Activated T-cell treated with anti-CD3 and anti-CD28 coated beads, Interleukin-2, amount 50 U/mL, for 24 hours (primary cell): ENCODE data around the gene EVI2B.
"Not testable (repeated sequence)": the region's sequence is repeated elsewhere in the genome, so short reads cannot be mapped to it uniquely, and the experiment has no call there.

ENCODE experiments used
- DNase-seq: peaks from one replicate; pipeline ENCODE4 v3.0.0-alpha.2; 2020
- H3K27ac Mint-ChIP-seq: 2 replicates; pipeline ENCODE4 v1.8.0; 2020; ENCODE audit warnings: mild to moderate bottlenecking, mixed read lengths
- H3K27me3 Mint-ChIP-seq: 2 replicates; pipeline ENCODE4 v1.8.0; 2020; ENCODE audit warnings: mixed read lengths
- H3K36me3 Mint-ChIP-seq: 2 replicates; pipeline ENCODE4 v1.8.0; 2020; ENCODE audit warnings: low read depth, mixed read lengths
- H3K4me1 Mint-ChIP-seq: 2 replicates; pipeline ENCODE4 v1.8.0; 2020; ENCODE audit warnings: low read depth, mixed read lengths
- H3K4me3 Mint-ChIP-seq: 2 replicates; pipeline ENCODE4 v1.8.0; 2020; ENCODE audit warnings: mild to moderate bottlenecking, moderate library complexity, mixed read lengths
- H3K9me3 Mint-ChIP-seq: 2 replicates; pipeline ENCODE4 v1.8.0; 2020; ENCODE audit warnings: mixed read lengths

Gene EVI2B

DNA sequence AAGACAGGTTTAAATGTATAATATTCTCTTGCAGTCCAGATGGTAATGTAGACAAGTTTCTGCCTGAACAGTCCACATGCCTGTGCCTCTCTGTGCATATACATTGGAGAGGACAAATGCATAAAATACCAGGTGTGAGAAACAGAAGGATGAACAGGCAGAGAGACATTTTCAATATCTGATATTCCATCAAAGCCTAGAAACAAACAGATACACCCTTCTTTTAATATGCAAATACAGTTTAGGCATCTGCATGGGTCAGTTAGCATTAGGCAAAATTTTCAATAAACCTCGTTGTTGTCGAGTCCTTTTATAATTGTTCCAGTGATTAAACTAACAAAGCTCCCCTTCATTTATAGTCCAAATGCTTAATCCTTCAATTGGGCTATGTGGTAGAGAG is 17.7 kb downstream of the EVI2B start:
- Mint-ChIP-seq H3K4me3 (no peak overlapping the region), H3K4me1 (peaks cover 19% of the 10 kb centered on the region), H3K27ac (no peak overlapping the region), H3K27me3 (no peaks in the 10 kb centered on the region), H3K9me3 (no peaks in the 10 kb centered on the region), H3K36me3 (no peaks in the 10 kb centered on the region)
- no peak for DNase-seq

DNA sequence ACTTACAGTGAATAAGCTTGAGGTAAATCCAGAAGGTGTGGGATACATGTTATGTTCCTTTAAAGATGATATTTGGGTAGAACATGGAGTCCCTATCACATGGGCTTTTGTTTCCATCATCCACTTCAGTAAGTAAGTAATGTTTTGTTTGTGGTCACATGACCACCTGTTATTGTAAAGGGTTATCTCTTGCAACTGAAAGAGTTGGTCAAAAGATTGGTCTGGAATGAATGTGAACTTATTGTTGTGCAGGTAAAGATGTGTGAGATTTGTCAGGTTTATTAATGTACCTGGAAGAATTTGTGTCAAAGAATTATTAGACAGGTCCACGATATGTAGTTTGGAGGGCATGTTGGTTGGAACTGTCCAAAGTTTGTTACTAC is 18.4 kb downstream of the EVI2B start:
- Mint-ChIP-seq H3K36me3 (no peaks in the 10 kb centered on the region), H3K4me3 (no peak overlapping the region), H3K27ac (no peak overlapping the region), H3K9me3 (no peaks in the 10 kb centered on the region), H3K4me1 (peaks cover 14% of the 10 kb centered on the region), H3K27me3 (no peaks in the 10 kb centered on the region)
- no peak for DNase-seq

DNA sequence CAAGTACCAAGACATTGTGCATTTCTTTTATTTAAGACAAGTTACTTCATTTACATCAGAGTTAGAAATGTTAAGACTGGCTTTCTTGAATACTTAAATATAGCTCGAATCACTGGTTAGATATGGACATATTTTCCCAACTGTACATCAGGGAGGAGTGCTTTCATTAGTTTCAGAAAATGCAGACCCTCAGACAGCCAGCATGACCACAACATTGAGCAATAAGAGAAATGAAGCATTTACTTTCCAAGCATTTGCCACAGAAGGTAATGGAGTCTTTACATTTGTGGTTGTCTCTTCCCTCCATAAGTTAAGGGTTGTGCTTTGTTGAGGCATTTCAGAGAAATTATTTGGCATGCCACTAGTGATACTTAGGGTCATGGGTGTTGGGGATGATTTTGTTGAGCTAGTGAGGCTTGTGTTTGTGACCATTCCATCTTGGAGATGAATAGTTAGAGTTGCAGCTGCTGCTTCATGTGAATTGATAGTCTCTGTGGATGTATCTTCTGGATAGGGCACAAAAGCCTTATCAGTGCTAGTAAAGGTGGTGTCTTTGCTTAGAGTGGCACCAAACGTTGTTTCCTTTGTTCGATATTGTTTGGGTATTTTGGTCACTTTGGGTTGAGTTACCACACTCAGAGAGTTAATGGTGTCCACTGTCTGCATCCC is 18.9 kb downstream of the EVI2B start:
- Mint-ChIP-seq H3K27ac (peak overlapping the region; percentile 49), H3K4me1 (peaks cover 14% of the 10 kb centered on the region), H3K9me3 (no peaks in the 10 kb centered on the region), H3K36me3 (no peaks in the 10 kb centered on the region), H3K27me3 (no peaks in the 10 kb centered on the region), H3K4me3 (no peak overlapping the region)
- no peak for DNase-seq

DNA sequence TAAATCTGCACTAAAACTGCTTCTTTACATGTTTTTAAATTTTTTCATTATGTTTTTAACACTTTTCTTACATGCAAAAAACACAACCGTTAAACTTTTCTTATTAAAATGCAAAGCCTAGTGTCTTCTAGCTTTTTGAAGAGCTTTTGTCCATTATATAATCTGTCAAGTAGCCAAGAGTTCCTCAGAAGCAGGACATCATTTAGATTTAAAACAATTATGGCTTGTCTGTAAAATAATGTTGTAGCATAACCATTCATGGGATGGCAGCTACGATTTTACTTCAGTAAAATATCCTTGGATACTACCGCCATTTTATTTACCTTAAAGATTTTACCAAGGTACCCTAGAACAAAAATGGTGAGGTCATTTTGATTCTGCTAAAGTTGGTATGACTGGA is 19.6 kb downstream of the EVI2B start:
- H3K4me3 Mint-ChIP-seq = no peak overlapping the region
- no peaks in the 10 kb centered on the region for H3K36me3 Mint-ChIP-seq
- H3K27me3 Mint-ChIP-seq = no peaks in the 10 kb centered on the region
- no peak for DNase-seq
- H3K9me3 Mint-ChIP-seq = no peaks in the 10 kb centered on the region
- peaks cover 9% of the 10 kb centered on the region for H3K4me1 Mint-ChIP-seq
- no peak overlapping the region for H3K27ac Mint-ChIP-seq

DNA sequence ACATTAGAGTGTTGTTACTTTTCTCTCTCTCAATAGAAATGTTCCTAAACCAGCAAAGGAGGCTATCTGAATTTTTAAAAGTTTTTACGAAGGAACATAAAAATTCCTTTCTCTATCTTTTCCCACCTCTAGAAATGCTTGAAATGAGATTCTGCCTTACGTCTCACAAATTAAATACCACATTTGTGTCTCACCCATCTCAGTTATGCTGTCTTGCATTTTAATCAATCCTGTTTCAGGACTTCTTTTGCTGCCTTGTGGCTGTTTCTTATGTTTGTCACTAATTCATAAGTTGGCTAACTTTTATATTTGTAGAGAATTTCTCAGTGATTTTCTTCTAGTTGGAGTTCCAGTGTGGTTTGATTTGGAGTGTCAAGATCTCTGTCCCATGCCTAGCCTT is 20.3 kb downstream of the EVI2B start:
- H3K4me1 Mint-ChIP-seq = peaks cover 9% of the 10 kb centered on the region
- no peak overlapping the region for H3K27ac Mint-ChIP-seq
- H3K36me3 Mint-ChIP-seq = no peaks in the 10 kb centered on the region
- DNase-seq = no peak
- no peak overlapping the region for H3K4me3 Mint-ChIP-seq
- H3K27me3 Mint-ChIP-seq = no peaks in the 10 kb centered on the region
- H3K9me3 Mint-ChIP-seq = no peaks in the 10 kb centered on the region

- H3K36me3 Mint-ChIP-seq = peaks cover 5% of the 10 kb centered on the region
- H3K4me1 Mint-ChIP-seq = peaks cover 19% of the 10 kb centered on the region
- H3K9me3 Mint-ChIP-seq = no peaks in the 10 kb centered on the region
- no peak overlapping the region for H3K4me3 Mint-ChIP-seq
- H3K27me3 Mint-ChIP-seq = no peaks in the 10 kb centered on the region
- no peak overlapping the region for H3K27ac Mint-ChIP-seq
- DNase-seq = no peak
Observed at GRCh38 chr17:31291820-31292219, 22.0 kb downstream of the EVI2B start.

DNA sequence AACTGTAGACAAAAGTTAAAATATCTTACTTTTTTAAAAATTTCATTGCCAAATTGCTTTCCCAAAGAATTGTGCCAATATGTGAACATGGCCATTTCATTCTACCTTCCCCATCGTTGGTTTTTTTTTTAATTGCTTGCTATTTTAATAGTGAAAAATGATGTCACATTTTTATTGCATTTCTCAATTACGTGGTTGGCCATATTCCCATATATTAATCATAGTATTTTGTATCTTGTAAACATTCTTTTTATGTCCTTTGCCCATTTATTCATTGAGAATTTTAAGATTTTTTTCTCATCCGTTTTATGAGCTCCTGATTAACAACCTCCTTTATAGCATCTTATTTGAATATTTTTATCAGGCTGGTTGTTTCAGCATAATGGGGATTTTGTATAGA is 24.1 kb downstream of the EVI2B start:
- no peaks in the 10 kb centered on the region for H3K27me3 Mint-ChIP-seq
- no peak overlapping the region for H3K27ac Mint-ChIP-seq
- H3K4me1 Mint-ChIP-seq = peaks cover 19% of the 10 kb centered on the region
- H3K9me3 Mint-ChIP-seq = no peaks in the 10 kb centered on the region
- peaks cover 5% of the 10 kb centered on the region for H3K36me3 Mint-ChIP-seq
- H3K4me3 Mint-ChIP-seq = no peak overlapping the region
- no peak for DNase-seq

DNA sequence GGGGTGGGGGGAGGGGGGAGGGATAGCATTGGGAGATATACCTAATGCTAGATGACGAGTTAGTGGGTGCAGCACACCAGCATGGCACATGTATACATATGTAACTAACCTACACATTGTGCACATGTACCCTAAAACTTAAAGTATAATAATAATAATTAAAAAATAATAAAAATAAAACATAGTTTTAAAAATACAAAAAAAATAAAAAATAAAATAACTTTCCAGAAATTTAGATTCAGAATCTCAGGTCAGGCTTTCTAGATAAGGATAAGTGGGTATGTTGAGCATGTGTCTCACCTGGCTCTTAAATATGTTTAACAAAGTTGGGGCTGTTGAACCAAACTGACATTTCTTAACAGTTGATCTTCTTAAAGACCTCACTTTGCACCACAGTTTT is 25.9 kb downstream of the EVI2B start:
- H3K9me3 Mint-ChIP-seq, DNase-seq, H3K4me3 Mint-ChIP-seq, H3K27ac Mint-ChIP-seq, H3K36me3 Mint-ChIP-seq, H3K27me3 Mint-ChIP-seq: not testable (repeated sequence)
- peaks cover 19% of the 10 kb centered on the region for H3K4me1 Mint-ChIP-seq

DNA sequence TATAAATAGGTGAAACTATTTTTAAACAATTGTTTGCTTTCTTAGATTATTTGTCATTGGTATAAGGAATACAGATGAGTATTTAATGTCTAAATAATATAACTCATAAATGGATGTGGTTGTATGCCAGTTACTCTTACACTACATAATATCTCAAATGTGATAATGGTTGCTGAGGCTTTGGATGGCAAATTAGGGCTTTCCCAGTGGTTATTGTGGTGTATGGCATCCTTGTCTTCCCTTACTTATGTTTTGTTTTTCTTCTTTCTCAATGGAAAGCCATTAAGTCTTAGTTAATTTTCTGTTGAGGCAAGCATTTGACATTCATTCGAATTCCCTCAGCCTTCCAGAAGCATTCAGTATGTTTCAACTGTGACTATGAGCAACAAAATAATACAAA is 27.3 kb downstream of the EVI2B start:
- H3K4me3 Mint-ChIP-seq = no peak overlapping the region
- peaks cover 11% of the 10 kb centered on the region for H3K36me3 Mint-ChIP-seq
- no peaks in the 10 kb centered on the region for H3K27me3 Mint-ChIP-seq
- H3K4me1 Mint-ChIP-seq = peaks cover 19% of the 10 kb centered on the region
- no peak overlapping the region for H3K27ac Mint-ChIP-seq
- no peak for DNase-seq
- no peaks in the 10 kb centered on the region for H3K9me3 Mint-ChIP-seq

DNA sequence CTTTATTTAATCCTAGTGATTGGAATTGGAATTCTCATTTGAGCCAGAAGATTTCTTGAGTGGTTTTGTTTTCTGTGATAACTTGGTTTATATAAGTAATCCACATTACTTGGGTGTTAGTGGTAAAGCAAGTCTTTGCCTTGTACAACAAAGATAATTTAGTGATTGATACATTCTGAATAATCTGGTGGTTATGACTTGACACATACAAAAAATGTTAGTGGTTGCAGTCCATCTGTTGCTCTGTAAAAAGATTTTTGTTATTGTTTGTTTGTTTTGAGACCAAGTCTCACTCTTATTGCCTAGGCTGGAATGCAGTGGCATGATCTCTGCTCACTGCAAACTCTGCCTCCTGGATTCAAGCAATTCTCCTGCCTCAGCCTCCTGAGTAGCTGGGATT is 30.0 kb downstream of the EVI2B start:
- DNase-seq = no peak
- Mint-ChIP-seq H3K4me3 (no peak overlapping the region), H3K27ac (no peak overlapping the region), H3K9me3 (no peaks in the 10 kb centered on the region), H3K27me3 (no peaks in the 10 kb centered on the region), H3K4me1 (peaks cover 11% of the 10 kb centered on the region), H3K36me3 (peaks cover 14% of the 10 kb centered on the region)

DNA sequence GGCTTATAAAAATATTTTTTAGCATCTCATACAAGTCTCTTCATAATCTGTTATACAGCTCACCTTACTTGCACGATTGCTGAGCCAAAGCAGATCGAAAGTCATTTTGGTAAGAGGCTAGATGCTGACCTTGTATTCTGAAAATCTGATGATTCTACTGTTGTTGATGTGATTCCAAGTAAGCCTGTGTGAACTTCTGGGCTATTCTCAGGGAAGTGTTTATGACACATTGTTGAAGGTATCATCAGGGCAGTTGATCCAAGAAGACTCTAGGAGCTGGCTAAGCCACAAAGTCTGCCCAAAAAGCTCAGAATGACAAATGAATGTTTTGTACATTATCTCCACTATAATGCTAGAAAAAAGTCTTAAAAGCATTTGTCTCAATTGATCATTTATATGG is 32.8 kb downstream of the EVI2B start:
- Mint-ChIP-seq H3K9me3 (no peaks in the 10 kb centered on the region), H3K27ac (no peak overlapping the region), H3K4me1 (no peaks in the 10 kb centered on the region), H3K27me3 (no peaks in the 10 kb centered on the region), H3K4me3 (no peak overlapping the region), H3K36me3 (peaks cover 15% of the 10 kb centered on the region)
- no peak for DNase-seq

GRCh38 chr17:31279401-31279800 is 34.5 kb downstream of the EVI2B start:
- DNase-seq = no peak
- H3K4me1 Mint-ChIP-seq = no peaks in the 10 kb centered on the region
- H3K9me3 Mint-ChIP-seq = no peaks in the 10 kb centered on the region
- no peak overlapping the region for H3K27ac Mint-ChIP-seq
- H3K27me3 Mint-ChIP-seq = no peaks in the 10 kb centered on the region
- H3K36me3 Mint-ChIP-seq = peaks cover 17% of the 10 kb centered on the region
- no peak overlapping the region for H3K4me3 Mint-ChIP-seq

- Mint-ChIP-seq H3K4me1 (no peaks in the 10 kb centered on the region), H3K4me3 (no peak overlapping the region), H3K36me3 (peaks cover 16% of the 10 kb centered on the region), H3K9me3 (no peaks in the 10 kb centered on the region), H3K27me3 (no peaks in the 10 kb centered on the region), H3K27ac (no peak overlapping the region)
- DNase-seq = no peak
Observed at GRCh38 chr17:31275116-31275515, 38.7 kb downstream of the EVI2B start.

DNA sequence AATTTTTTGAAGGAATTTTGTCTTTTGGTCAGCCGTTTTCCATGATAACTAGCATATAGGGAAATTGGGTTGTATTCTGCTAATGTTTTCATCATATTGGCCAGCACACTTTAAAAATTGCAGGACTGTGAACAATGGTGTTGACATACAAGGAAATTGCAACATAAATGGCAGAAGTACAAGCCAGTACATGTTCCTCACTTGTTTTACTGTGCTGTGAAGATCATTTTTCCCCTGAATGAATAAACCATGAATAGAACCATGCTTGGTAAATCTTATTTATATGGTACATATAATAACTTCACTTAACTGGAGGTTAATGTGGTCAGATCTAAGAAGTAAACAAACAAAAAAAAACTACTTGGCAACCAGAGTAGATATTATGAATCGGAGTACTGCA is 39.6 kb downstream of the EVI2B start:
- no peaks in the 10 kb centered on the region for H3K27me3 Mint-ChIP-seq
- no peak for DNase-seq
- no peaks in the 10 kb centered on the region for H3K4me1 Mint-ChIP-seq
- no peak overlapping the region for H3K27ac Mint-ChIP-seq
- H3K9me3 Mint-ChIP-seq = no peaks in the 10 kb centered on the region
- no peak overlapping the region for H3K4me3 Mint-ChIP-seq
- peaks cover 21% of the 10 kb centered on the region for H3K36me3 Mint-ChIP-seq

DNA sequence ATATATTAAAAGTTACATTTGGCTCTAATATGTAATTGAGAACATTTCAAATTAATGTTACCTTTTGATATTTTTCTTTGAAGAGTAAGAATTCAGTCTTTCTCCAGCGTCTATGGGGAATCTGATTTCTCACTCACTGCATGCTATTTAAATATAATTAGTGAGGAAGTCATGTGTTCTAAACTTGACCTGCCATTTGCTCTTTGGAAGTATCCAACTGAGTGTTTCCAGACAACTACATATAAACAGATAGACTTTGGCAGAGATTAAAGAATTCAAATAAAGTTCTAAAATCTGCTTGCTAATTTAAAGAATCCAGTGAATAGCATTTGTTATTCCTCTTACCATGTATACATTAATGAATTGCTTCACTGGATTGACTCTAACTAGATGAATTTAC is 40.3 kb downstream of the EVI2B start:
- Mint-ChIP-seq H3K27ac (no peak overlapping the region), H3K9me3 (no peaks in the 10 kb centered on the region), H3K27me3 (no peaks in the 10 kb centered on the region), H3K4me3 (no peak overlapping the region), H3K4me1 (no peaks in the 10 kb centered on the region), H3K36me3 (peaks cover 24% of the 10 kb centered on the region)
- DNase-seq = no peak

DNA sequence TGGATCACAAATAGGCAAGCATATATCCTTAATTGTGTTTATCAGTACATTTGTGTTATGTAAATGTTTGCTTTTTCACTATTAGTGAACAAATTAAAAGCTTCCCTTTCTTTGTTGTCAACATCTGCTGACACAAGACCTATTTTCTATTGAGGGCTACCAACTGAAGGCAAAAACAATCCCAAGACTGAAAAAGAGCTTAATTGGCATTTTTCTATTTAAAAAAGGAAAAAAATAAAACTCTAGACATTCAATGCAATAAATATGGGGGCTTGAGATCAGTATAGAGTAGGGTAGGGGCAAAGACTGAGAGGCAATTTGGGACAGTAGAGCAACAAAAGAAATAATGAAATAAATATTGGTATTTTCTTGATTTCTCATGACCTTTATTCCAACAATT is 41.1 kb downstream of the EVI2B start:
- no peaks in the 10 kb centered on the region for H3K4me1 Mint-ChIP-seq
- H3K4me3 Mint-ChIP-seq = no peak overlapping the region
- no peak overlapping the region for H3K27ac Mint-ChIP-seq
- peaks cover 24% of the 10 kb centered on the region for H3K36me3 Mint-ChIP-seq
- no peak for DNase-seq
- no peaks in the 10 kb centered on the region for H3K9me3 Mint-ChIP-seq
- H3K27me3 Mint-ChIP-seq = no peaks in the 10 kb centered on the region
